D341Med (cell line): ENCODE measurements around the gene PLXNB2.

Experiments used
- DNase-seq: peaks from one replicate; pipeline ENCODE4 v3.0.0; 2012; ENCODE audit warnings: low spot score

Gene PLXNB2

GRCh38 chr22:50227579-50228215, 79.7 kb downstream of the PLXNB2 start:
- no peak for DNase-seq

GRCh38 chr22:50226875-50227165, 80.6 kb downstream of the PLXNB2 start:
- no peak for DNase-seq

GRCh38 chr22:50226063-50226874, 81.2 kb downstream of the PLXNB2 start:
- DNase-seq, result no peak

- no peak for DNase-seq
Observed at GRCh38 chr22:50225200-50225969, 82.1 kb downstream of the PLXNB2 start.
